Frontal cortex (tissue), 4 donors: ENCODE results near the gene RETSAT. TPM values are rescaled to one million over a fixed set of nuclear protein-coding genes. Genes with fewer than 3 reads are reported as not detected.
"Not testable (repeated sequence)": the region's sequence is repeated elsewhere in the genome, so short reads cannot be mapped to it uniquely, and the experiment has no call there.

Experiments used
- DNase-seq, 2 donors: peaks; one replicate each; pipeline ENCODE4 v3.0.0; 2012; ENCODE audit warnings: low spot score in 2 of 2
- FAIRE-seq: peaks from 2 replicates; lab custom pipeline; 2012; peaks lifted over from hg19 to GRCh38; lab: Jason Lieb, UNC
- total RNA-seq: library from RNA; depleted of rRNA; stranded (reverse); fragments of >200 nt; gene quantifications from one replicate; pipeline ENCODE4 v1.2.3, GENCODE V29; 2014
- donor health status: control.
- donor health status: control.
- donor health status: control.

The RETSAT gene
- total RNA-seq, 1 donor from 2014 or later, result 11.8 TPM

DNA sequence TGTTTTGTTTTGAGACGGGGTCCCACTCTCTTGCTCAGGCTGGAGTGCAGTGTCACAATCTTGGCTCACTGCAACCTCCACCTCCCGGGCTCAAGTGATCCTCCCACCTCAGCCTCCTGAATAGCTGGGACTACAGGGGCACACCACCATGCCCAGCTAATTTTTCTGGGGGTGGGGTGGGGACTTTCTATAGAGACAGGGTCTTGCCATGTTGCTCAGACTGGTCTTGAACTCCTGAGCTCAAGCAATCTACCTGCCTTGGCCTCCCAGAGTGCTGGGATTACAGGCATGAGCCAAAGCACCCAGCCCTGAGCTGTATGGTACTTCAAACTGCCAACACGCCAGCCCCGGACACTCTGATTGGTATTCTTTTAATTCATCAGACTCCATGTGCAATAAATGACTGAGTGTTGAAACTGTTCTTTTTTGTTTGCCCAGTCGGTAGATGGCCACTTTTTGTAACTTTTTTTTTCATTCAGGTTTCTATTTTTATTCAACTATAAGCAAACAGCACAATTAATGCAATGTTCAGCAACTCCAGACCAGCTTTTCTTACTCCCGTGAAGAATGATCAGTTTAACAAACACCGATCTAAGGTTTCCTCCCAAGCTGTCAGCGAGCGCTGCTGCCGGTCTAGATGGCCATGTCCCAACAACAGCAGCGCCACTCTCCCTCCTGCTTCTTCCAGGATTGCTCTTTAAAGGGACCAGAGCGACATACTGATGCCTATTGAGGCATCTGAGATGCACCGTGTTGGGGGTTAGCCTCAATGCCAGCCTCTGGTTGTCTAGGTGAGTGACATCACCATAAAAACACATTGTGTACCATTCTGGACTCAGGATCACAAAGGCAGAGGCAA is 14.1 kb downstream of the RETSAT start:
- DNase-seq (no peak), FAIRE-seq (no peak)

DNA sequence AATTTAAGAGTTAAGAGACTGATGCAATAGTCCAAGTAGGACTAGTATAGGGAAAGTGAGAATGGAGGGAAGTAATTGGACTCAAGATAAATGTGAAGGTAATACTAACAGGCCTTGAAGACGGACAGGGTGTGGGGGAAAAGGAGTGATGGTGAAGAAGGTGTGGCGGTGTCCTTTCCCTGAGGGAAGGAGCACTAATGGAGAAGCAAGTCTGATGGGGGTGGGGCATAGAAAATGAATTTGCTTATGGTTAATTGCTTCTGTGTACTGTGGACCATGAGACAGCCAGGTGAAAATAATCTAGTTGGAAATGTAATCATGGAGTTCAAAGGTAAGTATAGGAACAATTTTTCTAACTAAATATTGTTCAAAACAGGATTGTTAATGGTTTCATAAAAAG is 19.4 kb downstream of the RETSAT start:
- FAIRE-seq, result no peak
- DNase-seq, result no peak

DNA sequence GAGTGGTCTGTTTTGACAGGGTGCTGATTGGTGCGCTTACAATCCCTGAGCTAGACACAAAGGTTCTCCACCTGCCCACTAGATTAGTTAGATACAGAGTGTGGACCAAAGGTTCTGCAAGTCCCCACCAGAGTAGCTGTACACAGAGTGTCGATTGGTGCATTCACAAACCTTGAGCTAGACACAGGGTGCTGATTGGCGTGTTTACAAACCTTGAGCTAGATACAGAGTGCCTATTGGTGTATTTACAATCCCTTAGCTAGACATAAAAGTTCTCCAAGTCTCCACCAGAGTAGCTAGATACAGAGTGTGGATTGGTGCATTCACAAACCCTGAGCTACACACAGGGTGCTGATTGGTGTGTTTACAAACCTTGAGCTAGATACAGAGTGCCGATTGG is 20.5 kb downstream of the RETSAT start:
- not testable (repeated sequence) for FAIRE-seq

GRCh38 chr2:85330839-85331636 is 23.3 kb downstream of the RETSAT start:
- FAIRE-seq (no peak), DNase-seq (no peak)

More for the DNA sequence above, 20.5 kb downstream of the RETSAT start:
- not testable (repeated sequence) for DNase-seq

DNA sequence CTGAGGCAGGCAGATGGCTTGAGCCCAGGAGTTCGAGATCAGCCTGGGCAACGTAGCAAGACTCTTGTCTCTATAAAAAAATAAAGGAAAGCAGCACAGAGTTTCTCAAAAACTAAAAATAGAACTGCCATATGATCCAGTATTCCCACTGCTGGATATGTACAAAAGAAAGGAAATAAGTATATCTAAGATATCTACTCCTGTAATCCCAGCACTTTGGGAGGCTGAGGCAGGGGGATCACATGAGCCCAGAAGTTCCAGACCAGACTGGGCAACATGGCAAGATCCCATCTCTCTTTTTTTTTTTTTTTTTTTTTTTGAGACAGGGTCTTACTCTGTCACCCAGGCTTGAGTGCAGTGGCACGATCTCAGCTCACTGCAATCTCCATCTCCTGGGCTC is 24.6 kb downstream of the RETSAT start:
- FAIRE-seq, DNase-seq: not testable (repeated sequence)

DNA sequence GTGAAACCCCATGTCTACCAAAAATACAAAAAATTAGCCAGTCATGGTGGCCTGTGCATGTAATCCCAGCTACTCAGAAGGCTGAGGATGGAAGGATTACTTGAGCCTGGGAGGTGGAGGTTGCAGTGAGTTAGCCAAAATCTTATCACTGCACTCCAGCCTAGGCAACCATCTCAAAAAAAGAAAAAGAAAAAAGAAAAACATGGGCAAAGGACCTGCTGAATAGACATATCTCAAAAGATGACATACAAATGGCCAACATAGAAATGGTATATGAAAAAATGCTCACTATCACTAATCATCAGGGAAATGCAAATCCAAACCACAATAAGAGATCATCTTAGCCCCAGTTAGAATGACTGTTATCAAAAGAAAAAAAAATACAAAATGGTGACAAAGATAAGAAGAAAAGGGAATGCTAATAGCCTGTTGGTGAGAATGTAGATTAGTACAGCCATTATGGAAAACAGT is 25.1 kb downstream of the RETSAT start:
- FAIRE-seq (no peak), DNase-seq (no peak)

GRCh38 chr2:85327822-85328617 is 26.3 kb downstream of the RETSAT start, which contains the start of gene TGOLN2:
TGOLN2 (minus strand) TSS chr2:85327989; CDS start chr2:85327962, 27 bp downstream.
- DNase-seq (peak; percentile 78 to 92), FAIRE-seq (no peak)

DNA sequence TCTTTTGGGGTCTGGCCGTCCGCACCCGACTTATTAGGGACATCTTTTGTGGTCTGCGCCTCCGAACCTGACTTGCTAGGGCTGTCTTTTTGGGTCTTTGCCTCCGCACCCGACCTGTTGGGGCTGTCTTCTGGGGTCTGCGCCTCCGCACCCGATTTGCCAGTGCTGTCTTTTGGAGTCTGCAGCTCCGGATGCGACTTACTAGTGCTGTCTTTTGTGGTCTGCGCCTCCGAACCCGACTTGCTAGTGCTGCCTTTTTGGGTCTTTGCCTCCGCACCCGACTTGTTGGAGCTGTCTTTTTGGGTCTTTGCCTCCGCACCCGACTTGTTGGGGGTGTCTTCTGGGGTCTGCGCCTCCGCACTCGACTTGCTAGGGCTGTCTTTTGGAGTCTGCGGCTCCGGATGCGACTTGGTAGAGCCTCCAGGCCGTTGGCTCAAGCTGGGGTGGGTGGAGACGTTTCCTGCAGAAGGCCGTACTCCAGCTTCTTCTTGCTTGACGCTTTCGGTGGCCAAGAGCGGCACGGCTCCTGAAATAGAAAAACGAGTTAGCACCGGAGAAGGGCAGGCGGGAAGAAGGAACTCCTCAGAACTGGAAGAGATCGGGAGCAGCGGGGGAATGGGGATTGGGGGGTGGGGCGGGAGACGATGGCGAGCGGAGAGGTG is 27.0 kb downstream of the RETSAT start:
- FAIRE-seq (no peak), DNase-seq (no peak)

- no peak for FAIRE-seq
- DNase-seq, result no peak
Measured at GRCh38 chr2:85326406-85327159, 27.7 kb downstream of the RETSAT start.

DNA sequence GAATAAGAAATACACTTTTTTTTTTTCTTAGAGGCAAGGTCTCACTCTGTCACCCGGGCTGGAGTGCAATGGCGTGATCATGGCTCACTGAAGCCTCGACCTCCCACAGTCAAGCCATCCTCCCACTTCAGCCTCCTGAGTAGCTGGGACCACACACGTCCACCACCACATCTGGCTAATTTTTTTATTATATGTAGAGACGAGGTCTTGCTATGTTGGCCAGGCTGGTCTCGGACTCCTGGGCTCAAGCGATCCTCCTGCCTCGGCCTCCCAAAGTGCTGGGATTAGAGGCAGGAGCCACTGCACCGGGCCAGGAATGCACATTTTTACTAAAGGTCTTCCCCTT is 28.9 kb downstream of the RETSAT start:
- FAIRE-seq (no peak), DNase-seq (no peak)

DNA sequence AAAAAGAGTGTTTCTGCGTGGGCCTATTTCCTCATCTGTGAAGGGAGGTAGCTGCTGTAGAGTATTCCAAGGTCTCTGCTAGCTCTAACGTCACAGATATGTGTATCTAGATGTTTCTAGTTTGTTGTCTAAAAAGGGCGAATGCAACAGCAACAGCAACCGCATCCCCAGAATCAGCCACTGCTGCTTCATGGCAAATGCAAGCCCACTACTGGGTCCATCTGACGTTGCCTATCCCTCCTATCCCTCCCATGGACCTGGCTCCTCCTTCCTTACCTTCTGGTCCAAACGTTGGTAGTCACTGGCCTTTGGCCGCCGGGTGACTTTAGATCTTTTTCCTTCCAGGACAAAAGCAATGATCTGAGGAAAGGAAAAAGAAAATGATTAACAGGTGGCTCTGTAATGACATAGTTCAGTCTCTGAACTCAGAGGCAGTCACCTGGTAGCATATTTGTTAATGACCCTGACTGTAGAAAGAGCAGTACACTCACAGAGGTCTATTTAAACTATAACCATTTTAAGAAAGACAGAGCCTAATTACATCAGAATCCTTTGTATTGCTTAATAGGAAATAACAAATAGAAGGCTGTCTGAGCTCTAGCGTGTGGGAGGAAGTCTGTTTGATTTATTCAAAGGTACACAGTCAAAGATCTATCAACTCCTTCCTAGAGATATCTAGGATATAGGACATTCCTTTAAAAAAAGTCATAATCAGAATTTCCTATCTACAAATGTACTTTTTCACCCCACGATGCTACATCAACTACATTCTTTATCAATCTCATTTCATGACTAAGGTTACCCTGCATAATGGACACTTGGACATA is 29.5 kb downstream of the RETSAT start:
- DNase-seq, result no peak
- FAIRE-seq, result no peak

DNA sequence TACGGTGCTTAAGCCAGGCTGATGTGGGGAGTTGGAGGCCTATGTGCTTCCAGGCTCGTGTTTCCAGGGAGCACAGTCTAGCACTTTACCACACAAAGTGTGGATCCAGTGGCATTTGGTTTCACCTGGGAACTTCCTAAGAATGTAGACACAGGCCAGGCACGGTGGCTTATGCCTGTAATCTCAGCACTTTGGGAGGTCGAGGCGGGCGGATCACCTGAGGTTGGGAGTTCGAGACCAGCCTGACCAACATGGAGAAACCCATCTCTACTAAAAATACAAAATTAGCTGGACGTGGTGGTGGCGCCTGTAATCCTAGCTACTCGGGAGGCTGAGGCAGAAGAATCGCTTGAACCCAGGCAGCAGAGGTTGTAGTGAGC is 30.4 kb downstream of the RETSAT start:
- FAIRE-seq, result not testable (repeated sequence)

DNA sequence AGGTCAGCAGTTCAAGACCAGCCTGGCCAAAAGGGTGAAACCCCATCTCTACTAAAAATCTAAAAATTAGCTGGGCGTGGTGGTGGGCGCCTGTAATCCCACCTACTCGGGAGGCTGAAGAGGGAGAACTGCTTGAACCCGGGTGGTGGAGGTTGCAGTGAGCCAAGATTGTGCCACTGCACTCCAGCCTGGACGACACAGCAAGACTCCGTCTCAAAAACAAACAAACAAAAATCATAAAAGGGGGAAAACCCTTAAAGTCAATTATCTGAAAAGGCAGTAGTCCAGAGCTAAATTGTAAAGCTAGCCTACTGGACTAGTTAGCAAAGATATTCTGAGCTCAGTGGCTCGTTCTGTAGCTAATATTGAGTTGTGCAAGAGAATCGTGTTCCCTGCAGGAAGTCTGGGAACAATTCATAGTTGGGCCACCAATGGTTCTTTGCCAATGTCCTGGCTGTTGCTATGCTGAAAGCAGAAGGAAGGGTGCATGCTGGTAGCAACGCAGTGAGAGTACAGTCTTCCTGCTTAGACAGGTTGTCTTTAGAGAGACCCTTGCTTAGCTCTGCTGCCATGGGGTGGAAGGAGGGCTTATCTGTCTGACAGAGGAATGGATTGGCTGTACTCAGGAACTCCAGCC is 30.9 kb downstream of the RETSAT start:
- FAIRE-seq (no peak), DNase-seq (no peak)

More for the DNA sequence above, 30.4 kb downstream of the RETSAT start:
- not testable (repeated sequence) for DNase-seq

DNA sequence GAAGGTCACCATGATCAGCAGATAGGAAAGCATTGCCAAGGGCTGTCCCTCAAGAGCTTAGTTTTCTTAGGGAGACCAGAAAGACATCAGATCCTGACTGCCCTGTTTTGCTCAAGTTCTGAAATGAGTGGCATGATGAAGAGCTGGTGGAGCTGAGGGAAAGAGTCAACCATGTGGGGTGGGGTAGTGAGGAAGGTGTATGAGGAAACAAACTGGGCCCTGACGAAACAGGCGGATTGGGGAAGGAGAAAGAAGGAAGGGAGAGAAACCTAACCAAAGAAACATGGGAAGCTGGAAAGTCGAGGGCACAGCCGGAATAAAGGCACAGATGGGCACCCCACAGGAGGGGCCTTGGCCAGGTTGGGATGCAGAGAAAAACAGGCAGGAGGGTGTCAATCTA is 34.5 kb downstream of the RETSAT start:
- no peak for FAIRE-seq
- DNase-seq, result no peak

GRCh38 chr2:85318222-85319074 is 35.9 kb downstream of the RETSAT start:
- DNase-seq (no peak), FAIRE-seq (no peak)

DNA sequence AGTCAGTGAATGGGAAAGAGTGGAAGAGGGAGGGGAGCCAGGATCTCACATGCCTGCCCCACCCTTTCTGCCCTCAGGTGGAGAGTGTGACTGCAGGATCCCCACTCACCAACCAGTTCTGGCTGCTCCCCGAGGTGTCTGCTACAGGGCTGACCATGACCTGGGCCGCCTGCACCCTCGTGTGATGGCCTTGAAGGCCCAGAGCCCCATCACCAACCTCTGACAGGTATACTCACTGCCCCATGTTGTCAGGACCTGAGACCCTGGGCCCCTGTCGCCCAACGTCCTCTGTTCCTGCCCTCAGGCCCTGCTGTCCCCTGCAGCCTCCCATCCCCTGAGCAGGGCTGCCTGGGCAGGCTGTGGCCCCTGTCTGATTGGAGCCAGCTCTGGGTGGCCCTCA is 38.4 kb downstream of the RETSAT start:
- DNase-seq, FAIRE-seq: not testable (repeated sequence)

DNA sequence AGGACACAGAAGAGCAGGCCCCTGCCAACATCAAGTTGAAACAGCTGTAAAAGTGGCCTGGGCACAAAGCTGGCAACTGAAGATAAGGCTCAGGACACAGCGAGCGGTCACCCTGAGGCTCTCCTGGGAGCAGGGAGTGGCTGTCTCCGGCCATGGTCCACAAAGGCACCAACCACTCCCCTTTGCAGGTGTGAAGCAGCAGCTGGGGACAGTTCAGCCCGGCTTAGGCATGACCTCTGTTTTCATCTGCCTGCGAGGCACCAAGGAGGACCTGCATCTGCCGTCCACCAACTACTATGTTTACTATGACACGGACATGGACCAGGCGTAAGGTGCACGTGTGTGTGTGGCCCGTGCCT is 39.5 kb downstream of the RETSAT start:
- DNase-seq, result no peak
- no peak for FAIRE-seq
